IMR-90 (cell line): ENCODE data around the gene MPPED1. TPM values are rescaled to one million over a fixed set of nuclear protein-coding genes. Genes with fewer than 3 reads are reported as not detected.

Source experiments
- ATAC-seq: fragments of 200-7000 bp; cut with Tn5 transposase; 2 replicates; pipeline ENCODE4 v1.9.1; 2020; ENCODE audit warnings: low read depth, mild to moderate bottlenecking, moderate library complexity
- BruUV-seq: library from RNA; stranded (reverse); fragments of 400-500 nt; replicated peaks from 2 replicates; lab custom pipeline; 2021; lab: Mats Ljungman, UMichigan
- CTCF ChIA-PET: fragments of 300-600 bp; formaldehyde crosslinking; extraction: SDS; loops from one replicate; lab custom pipeline; 2021; ENCODE audit warnings: antibody characterized with exemption; lab: Yijun Ruan, JAX
- POLR2A ChIA-PET: fragments of 300-600 bp; sonication (Branson Sonifier 250); formaldehyde crosslinking; loops from one replicate; lab custom pipeline; 2022; ENCODE audit warnings: antibody characterized with exemption; ENCODE audit not compliant: unreplicated experiment; lab: Charles Lee
- DNase-seq: peaks from one replicate; pipeline ENCODE4 v3.0.0; 2013
- H2AFZ ChIP-seq: replicated peaks from 2 replicates; pipeline ENCODE3; 2013; ENCODE audit warnings: low read length, mild to moderate bottlenecking; ENCODE audit not compliant: poor library complexity
- H2AK5ac ChIP-seq: 2 replicates; pipeline ENCODE4 v1.6.1; 2013; ENCODE audit warnings: low read depth, low read length, inconsistent platforms
- H2AK9ac ChIP-seq: replicated peaks from 2 replicates; pipeline ENCODE3; 2013; ENCODE audit warnings: mild to moderate bottlenecking, low read depth, low read length, moderate library complexity; ENCODE audit not compliant: poor library complexity
- H2BK120ac ChIP-seq: 2 replicates; pipeline ENCODE4 v1.6.1; 2013; ENCODE audit warnings: low read depth, low read length, inconsistent platforms
- H2BK15ac ChIP-seq: 3 replicates; pipeline ENCODE4 v1.6.1; 2013; ENCODE audit warnings: low read depth, low read length, inconsistent platforms
- H2BK20ac ChIP-seq: 2 replicates; pipeline ENCODE4 v1.6.1; 2013; ENCODE audit warnings: low read depth, mild to moderate bottlenecking, inconsistent platforms, low read length, moderate library complexity
- H2BK5ac ChIP-seq: 2 replicates; pipeline ENCODE4 v1.6.1; 2013; ENCODE audit warnings: mild to moderate bottlenecking, low read depth, low read length, inconsistent platforms; ENCODE audit not compliant: poor library complexity, severe bottlenecking
- H3K14ac ChIP-seq: replicated peaks from 2 replicates; pipeline ENCODE4 v1.6.1; 2013; ENCODE audit warnings: low read depth, low read length, inconsistent platforms
- H3K18ac ChIP-seq: 2 replicates; pipeline ENCODE4 v1.6.1; 2013; ENCODE audit warnings: low read depth, low read length, control low read depth
- H3K23ac ChIP-seq: 2 replicates; pipeline ENCODE4 v1.6.1; 2013; ENCODE audit warnings: low read depth, low read length, inconsistent platforms
- H3K27ac ChIP-seq: 2 replicates; pipeline ENCODE4 v1.5.1; 2013; ENCODE audit warnings: mild to moderate bottlenecking, control low read depth, low read length; ENCODE audit not compliant: insufficient read depth
- H3K27me3 ChIP-seq: 2 replicates; pipeline ENCODE4 v1.6.1; 2013; ENCODE audit warnings: low read length; ENCODE audit not compliant: control insufficient read depth, insufficient read depth
- H3K36me3 ChIP-seq: 2 replicates; pipeline ENCODE4 v1.6.1; 2013; ENCODE audit warnings: low read length, mixed read lengths; ENCODE audit not compliant: control insufficient read depth, insufficient read depth
- H3K4ac ChIP-seq: 2 replicates; pipeline ENCODE4 v1.6.1; 2013; ENCODE audit warnings: low read depth, low read length, inconsistent platforms
- H3K4me1 ChIP-seq: 2 replicates; pipeline ENCODE4 v1.6.1; 2013; ENCODE audit warnings: low read length, mixed read lengths; ENCODE audit not compliant: control insufficient read depth, insufficient read depth
- H3K4me2 ChIP-seq: 2 replicates; pipeline ENCODE4 v1.6.1; 2013; ENCODE audit warnings: low read depth, mild to moderate bottlenecking, control low read depth, low read length, moderate library complexity
- H3K4me3 ChIP-seq: 2 replicates; pipeline ENCODE4 v1.5.1; 2013; ENCODE audit warnings: low read depth, mild to moderate bottlenecking, control low read depth, low read length, moderate library complexity; ENCODE audit not compliant: insufficient read depth
- H3K56ac ChIP-seq: 2 replicates; pipeline ENCODE4 v1.6.1; 2013; ENCODE audit warnings: low read length, inconsistent platforms; ENCODE audit not compliant: insufficient read depth; ENCODE audit errors: extremely low read depth
- H3K79me1 ChIP-seq, 2 experiments: 2 replicates each; pipeline ENCODE4 v1.6.1; 2013; ENCODE audit warnings: low read length in 2 of 2, inconsistent platforms in 1 of 2, low read depth in 1 of 2
- H3K9ac ChIP-seq: 2 replicates; pipeline ENCODE4 v1.6.1; 2013; ENCODE audit warnings: low read depth, low read length, control low read depth
- H3K9me1 ChIP-seq: 2 replicates; pipeline ENCODE4 v1.6.1; 2013; ENCODE audit warnings: low read length, inconsistent platforms; ENCODE audit not compliant: insufficient read depth
- H3K9me3 ChIP-seq: 2 replicates; pipeline ENCODE4 v1.6.1; 2013; ENCODE audit warnings: low read length; ENCODE audit not compliant: control insufficient read depth, insufficient read depth
- H4K20me1 ChIP-seq: 2 replicates; pipeline ENCODE4 v1.6.1; 2013; ENCODE audit warnings: low read length, inconsistent platforms; ENCODE audit not compliant: insufficient read depth
- H4K5ac ChIP-seq: 2 replicates; pipeline ENCODE4 v1.6.1; 2013; ENCODE audit warnings: mild to moderate bottlenecking, low read depth, low read length, control low read depth
- H4K8ac ChIP-seq, 2 experiments: 2 replicates each; pipeline ENCODE4 v1.6.1; 2013; ENCODE audit warnings: low read depth in 2 of 2, low read length in 2 of 2, control low read depth in 1 of 2, inconsistent platforms in 1 of 2
- H4K91ac ChIP-seq: 2 replicates; pipeline ENCODE4 v1.6.1; 2013; ENCODE audit warnings: low read depth, low read length, inconsistent platforms; ENCODE audit not compliant: insufficient read depth
- BHLHE40 ChIP-seq: fragments of 150-350 bp; IDR thresholded peaks from 2 replicates; pipeline ENCODE4 v1.6.1; 2016; ENCODE audit warnings: mild to moderate bottlenecking, low read depth, low read length
- FOS ChIP-seq: fragments of 150-350 bp; IDR thresholded peaks from 2 replicates; pipeline ENCODE4 v1.6.1; 2016; ENCODE audit warnings: low read depth, low read length
- MAFK ChIP-seq: IDR thresholded peaks from 2 replicates; pipeline ENCODE4 v1.6.1; 2012; ENCODE audit warnings: low read depth, low read length, improper control_type of control experiment
- MAZ ChIP-seq: IDR thresholded peaks from 2 replicates; pipeline ENCODE4 v1.6.1; 2012; ENCODE audit warnings: low read depth, mild to moderate bottlenecking, low read length, improper control_type of control experiment, moderate library complexity, borderline replicate concordance
- MXI1 ChIP-seq: IDR thresholded peaks from 2 replicates; pipeline ENCODE4 v1.6.1; 2012; ENCODE audit warnings: low read depth, mild to moderate bottlenecking, low read length, moderate library complexity, borderline replicate concordance
- RCOR1 ChIP-seq: IDR thresholded peaks from 2 replicates; pipeline ENCODE4 v1.6.1; 2012; ENCODE audit warnings: mild to moderate bottlenecking, low read length, improper control_type of control experiment; ENCODE audit not compliant: insufficient replicate concordance
- WGBS, 2 experiments: methylation state at CpG; one replicate each; pipeline versions ENCODE4 v1.1.5 to v1.1.7; 2013; ENCODE audit warnings: missing lambda C conversion rate in 2 of 2; ENCODE audit not compliant: insufficient read length in 1 of 2; ENCODE audit errors: extremely low coverage in 2 of 2; 5-methylcytosine and 5-hydroxymethylcytosine counted together
- dilution Hi-C: fragments of 300-500 bp; cut with HindIII; formaldehyde crosslinking; loops from one replicate; pipeline ENCODE4 v1.14.3; 2018; ENCODE audit warnings: low sequenced_read_pairs; ENCODE audit not compliant: unreplicated experiment
- in situ Hi-C: fragments of 300-500 bp; cut with MboI; formaldehyde crosslinking; loops from 3 replicates; pipeline ENCODE4 v1.14.3; 2019; ENCODE audit warnings: low sequenced_read_pairs, inconsistent platforms, mixed read lengths
- intact Hi-C: fragments of 100-400 bp; cut with micrococcal nuclease; formaldehyde crosslinking; loops from 2 replicates; pipeline ENCODE4 v1.10.0; 2022
- polyA plus RNA-seq, 3 experiments: library from polyadenylated mRNA; depleted of rRNA; stranded (reverse); fragments of >200 nt; gene quantifications; 2 replicates each; pipeline ENCODE4 v1.2.3, GENCODE V29; 2012; ENCODE audit warnings: low replicate concordance in 1 of 3
- total RNA-seq: library from RNA; depleted of rRNA; stranded (reverse); fragments of >200 nt; gene quantifications from 2 replicates; pipeline ENCODE4 v1.2.3, GENCODE V29; 2012
- TF ChIP-seq, protein P1 (sequence below): conservative IDR thresholded peaks from 2 replicates; pipeline ENCODE4 v1.5.1; 2012; ENCODE audit warnings: mild to moderate bottlenecking, low read depth, low read length, improper control_type of control experiment

MPPED1 gene
- total and polyA plus RNA-seq, 2 of the 4 experiments (the other 2 are of a cell fraction): not detected

DNA sequence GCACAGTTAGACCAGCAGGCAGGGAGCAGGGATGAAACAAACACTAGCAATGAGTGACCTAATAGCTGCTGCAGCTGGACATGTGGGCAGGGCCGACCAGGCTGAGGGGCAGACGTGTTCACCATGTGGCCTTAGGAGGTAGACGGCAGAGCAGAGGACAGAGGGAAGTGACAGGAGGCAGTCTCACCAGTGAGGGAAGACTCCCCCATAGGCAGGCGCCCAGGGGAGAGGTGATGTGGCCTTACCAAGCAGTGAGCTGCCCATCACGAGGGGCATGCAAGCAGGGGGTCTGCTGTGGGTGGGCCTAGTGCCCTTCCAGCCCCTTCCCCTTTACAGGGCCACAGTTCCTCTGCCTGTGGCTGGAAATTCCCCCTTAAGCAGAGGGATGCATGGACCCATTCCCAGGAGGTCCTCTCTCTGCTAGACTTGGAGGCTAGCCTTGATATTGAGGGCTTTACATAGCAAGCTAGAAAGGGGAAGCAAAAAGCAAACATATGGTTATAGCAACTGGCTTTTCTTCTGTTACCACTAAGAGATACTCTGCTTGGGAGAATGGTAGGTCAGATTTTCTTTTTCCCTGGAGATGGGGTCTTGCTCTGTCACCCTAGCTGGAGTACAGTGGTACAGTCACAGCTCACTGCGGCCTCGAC, 67.6 kb downstream of the MPPED1 start:
- no peak for ATAC-seq
- Histone ChIP-seq H3K36me3 (no peaks in the 10 kb centered on the region), H3K4ac (no peak overlapping the region), H4K8ac (no peak overlapping the region), H3K56ac (no peak overlapping the region), H2BK15ac (no peak overlapping the region), H2BK120ac (no peak overlapping the region), H3K18ac (no peak overlapping the region), H3K4me1 (no peaks in the 10 kb centered on the region), H3K79me1 (no peaks in the 10 kb centered on the region), H2BK5ac (no peak overlapping the region), H4K5ac (no peak overlapping the region), H3K4me2 (no peak overlapping the region), H4K91ac (no peak overlapping the region), H2AK9ac (no peak overlapping the region), H3K4me3 (no peak overlapping the region), H2BK20ac (no peak overlapping the region), H2AFZ (no peak overlapping the region), H3K27ac (no peak overlapping the region), H3K14ac (no peak overlapping the region), H3K23ac (no peak overlapping the region), H3K9ac (no peak overlapping the region), H3K9me1 (no peaks in the 10 kb centered on the region), H2AK5ac (no peak overlapping the region), H3K27me3 (peaks cover 2% of the 10 kb centered on the region; the same call in 1 of the 2 replicates), H4K20me1 (no peaks in the 10 kb centered on the region), H3K9me3 (no peaks in the 10 kb centered on the region)
- DNase-seq: no peak
- ChIA-PET CTCF (no interaction called here), POLR2A (no interaction called here)
- intact Hi-C loops (no loop called here), dilution Hi-C loops (no loop called here), in situ Hi-C loops (no loop called here)
- no peak for TF ChIP-seq MAFK
- TF ChIP-seq RCOR1: no peak
- TF ChIP-seq MXI1: no peak
- TF ChIP-seq, protein P1, sequence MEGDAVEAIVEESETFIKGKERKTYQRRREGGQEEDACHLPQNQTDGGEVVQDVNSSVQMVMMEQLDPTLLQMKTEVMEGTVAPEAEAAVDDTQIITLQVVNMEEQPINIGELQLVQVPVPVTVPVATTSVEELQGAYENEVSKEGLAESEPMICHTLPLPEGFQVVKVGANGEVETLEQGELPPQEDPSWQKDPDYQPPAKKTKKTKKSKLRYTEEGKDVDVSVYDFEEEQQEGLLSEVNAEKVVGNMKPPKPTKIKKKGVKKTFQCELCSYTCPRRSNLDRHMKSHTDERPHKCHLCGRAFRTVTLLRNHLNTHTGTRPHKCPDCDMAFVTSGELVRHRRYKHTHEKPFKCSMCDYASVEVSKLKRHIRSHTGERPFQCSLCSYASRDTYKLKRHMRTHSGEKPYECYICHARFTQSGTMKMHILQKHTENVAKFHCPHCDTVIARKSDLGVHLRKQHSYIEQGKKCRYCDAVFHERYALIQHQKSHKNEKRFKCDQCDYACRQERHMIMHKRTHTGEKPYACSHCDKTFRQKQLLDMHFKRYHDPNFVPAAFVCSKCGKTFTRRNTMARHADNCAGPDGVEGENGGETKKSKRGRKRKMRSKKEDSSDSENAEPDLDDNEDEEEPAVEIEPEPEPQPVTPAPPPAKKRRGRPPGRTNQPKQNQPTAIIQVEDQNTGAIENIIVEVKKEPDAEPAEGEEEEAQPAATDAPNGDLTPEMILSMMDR: no peak
- TF ChIP-seq FOS: no peak
- no peak for TF ChIP-seq MAZ
- TF ChIP-seq BHLHE40: no peak
- no CpG with 5 or more reads among the region's 7 CpGs for WGBS, 2 experiments
- BruUV-seq: no TSS peak
